ENCODE measurements around the gene PRKACA.

DNA sequence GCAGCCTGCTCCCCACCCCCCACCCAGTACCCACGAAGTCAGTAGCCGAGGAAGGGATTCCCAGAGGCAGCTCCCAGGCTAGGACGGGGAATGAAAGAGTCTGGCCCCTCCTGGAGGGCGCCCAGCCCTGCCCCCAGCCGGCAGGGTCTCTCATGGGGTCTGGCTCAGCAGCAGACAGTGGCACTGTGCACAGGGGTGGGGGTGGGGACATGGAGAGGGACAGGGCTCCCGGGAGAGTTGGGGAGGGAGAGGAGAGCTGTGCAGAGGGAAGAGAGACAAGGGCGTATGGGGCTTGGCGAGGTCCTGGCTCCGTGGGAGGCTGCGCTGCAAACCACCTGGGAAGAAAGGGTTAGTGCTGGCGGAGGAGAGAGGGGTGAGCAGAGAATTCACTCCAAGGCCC lies 46.5 kb upstream of the PRKACA start:
- TF ChIP-seq POLR2A (IDR thresholded peaks at IDR 0.05), result no peak
- TF ChIP-seq, protein P1, sequence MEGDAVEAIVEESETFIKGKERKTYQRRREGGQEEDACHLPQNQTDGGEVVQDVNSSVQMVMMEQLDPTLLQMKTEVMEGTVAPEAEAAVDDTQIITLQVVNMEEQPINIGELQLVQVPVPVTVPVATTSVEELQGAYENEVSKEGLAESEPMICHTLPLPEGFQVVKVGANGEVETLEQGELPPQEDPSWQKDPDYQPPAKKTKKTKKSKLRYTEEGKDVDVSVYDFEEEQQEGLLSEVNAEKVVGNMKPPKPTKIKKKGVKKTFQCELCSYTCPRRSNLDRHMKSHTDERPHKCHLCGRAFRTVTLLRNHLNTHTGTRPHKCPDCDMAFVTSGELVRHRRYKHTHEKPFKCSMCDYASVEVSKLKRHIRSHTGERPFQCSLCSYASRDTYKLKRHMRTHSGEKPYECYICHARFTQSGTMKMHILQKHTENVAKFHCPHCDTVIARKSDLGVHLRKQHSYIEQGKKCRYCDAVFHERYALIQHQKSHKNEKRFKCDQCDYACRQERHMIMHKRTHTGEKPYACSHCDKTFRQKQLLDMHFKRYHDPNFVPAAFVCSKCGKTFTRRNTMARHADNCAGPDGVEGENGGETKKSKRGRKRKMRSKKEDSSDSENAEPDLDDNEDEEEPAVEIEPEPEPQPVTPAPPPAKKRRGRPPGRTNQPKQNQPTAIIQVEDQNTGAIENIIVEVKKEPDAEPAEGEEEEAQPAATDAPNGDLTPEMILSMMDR (IDR thresholded peaks at IDR 0.05), result no peak
